ENCODE results near the gene TMEM240.
"Not testable (repeated sequence)": the region's sequence is repeated elsewhere in the genome, so short reads cannot be mapped to it uniquely, and the experiment has no call there.

TMEM240 gene

GRCh38 chr1:1540090-1540817 lies at the start of gene TMEM240:
Gene TMEM240, minus strand, starts transcription at chr1:1540624. Its CDS starts 278 bp downstream, at chr1:1540346.
- DNase-seq = no peak

- no peak for DNase-seq
Measured at GRCh38 chr1:1583347-1584010, 43.1 kb upstream of the TMEM240 start.

- DNase-seq = no peak
Measured at GRCh38 chr1:1582585-1583346, 42.3 kb upstream of the TMEM240 start.

DNA sequence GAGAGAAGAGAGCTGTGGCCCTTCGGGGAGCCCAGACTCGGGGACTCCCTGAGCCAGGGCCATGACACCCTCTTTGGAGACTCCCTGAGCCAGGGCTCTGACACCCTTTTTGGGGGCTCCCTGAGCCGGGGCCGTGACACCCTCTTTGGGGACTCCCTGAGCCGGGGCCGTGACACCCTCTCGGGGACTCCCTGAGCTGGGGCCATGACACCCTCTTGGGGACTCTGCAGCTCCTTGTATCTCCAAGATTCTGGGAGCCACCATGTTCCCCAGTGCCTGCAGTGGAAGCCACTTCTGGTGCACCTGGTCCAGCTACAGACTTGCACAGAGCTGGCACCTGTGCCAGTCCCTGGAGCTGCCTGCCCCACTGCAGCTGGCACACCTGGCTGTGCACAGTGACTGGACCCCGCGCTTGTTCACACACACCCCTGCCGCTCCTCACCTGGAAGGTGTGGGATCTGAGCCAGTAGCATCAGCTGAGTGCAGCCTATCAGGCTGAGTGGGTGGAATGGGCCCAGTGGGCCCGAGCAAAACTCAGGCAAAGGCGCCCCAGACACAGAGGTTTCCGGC lies 38.0 kb upstream of the TMEM240 start:
- DNase-seq = no peak

DNA sequence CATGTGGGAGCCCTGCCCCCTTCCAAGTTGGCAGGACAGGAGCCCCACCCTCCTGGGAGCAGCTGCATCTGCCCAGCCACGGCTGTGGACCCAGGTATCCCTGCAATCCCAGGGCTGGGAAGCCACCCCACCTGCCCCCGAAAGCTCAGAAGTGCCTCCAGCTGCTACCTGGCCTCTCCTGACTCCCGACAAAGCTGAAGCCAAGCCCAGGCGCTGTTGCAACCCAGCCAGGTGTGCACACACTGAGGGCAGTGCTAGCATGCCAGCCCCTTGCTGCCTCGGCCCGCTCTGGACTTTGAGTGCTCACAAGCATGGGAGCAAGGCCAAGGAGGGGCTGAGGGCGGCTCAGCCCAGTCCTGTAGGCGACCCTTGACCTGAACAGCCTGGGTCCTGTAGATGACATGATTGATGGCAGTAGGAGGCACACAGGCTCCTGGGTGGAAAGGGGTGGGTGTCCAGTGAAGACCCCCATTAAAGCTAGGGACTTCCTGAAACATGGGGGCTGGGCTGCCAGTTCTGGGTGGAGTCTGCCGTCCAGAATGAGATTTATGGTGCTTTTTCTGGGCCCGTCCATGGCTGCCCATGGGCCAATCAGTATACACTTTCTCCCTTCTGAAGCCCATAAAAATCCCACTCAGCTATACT lies 37.1 kb upstream of the TMEM240 start:
- DNase-seq = peak in 1 of 2 experiments; percentile 70

GRCh38 chr1:1574721-1575537 lies 34.5 kb upstream of the TMEM240 start, which contains the start of gene SSU72:
Gene SSU72, minus strand, starts transcription at chr1:1574863. Its CDS starts 306 bp downstream, at chr1:1574557.
- peak; percentile 82 to 83 for DNase-seq

DNA sequence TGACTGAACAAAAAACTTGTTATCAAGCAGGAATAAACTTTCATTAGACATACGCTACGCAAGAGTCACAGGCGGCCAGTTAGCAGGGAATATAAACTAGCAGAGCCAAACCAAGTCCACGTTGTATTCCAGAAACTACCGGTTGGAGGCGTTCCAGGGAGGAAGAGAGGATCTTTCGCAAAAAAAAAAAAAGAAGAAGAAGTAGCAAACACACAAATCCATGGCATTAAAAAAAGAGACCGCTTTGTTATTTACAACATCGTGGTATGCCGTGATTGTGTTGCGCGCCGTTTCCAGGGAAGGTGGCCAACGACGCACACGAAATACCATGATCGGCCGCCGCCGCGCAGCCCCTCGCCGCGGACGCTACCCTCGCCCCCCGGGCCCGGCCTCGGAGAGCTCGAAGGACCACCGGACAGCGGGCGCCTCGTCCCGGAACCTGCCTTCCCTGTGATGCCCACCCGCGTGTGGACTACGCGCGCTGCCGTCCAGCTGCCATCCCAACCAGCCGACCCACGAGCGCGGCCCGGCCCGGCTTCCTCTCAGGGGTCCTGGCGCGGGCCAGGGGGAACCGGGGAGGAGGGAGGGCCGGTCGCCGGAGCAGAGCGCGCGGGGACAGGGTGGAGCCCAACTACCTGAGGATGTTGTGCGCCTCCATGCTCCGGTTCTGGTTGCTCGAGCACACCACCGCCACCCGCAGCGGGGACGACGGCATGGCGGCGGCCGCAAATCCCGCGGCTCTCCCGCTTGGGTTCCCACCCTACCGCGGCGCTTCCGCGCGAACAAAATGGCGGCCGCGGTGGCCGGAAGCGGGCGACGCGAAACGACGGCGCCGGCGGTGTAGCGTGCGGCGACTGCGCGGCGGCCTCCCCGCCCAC lies 33.7 kb upstream of the TMEM240 start:
- peak; percentile 27 to 66 for DNase-seq

- DNase-seq = no peak
Measured at GRCh38 chr1:1569341-1569740, 28.9 kb upstream of the TMEM240 start.

DNA sequence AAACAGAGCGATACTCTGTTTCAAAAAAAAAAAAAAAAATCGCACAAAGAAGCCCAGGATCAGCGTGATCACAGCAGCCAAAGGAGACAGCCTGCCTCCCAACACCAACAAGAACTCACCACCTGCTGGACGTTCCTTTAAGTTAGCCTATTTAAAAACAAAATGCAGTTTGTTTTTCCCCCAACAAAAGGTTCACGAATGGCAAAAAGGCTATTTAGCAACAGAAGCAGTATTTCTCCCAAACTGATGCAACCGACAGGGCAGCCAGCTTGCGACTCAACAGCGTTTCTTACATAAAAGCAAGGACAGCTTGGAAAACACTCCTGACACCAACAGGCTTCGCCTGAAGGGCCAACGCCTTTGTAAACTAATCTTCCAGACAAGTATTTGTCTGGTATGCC lies 27.5 kb upstream of the TMEM240 start:
- DNase-seq = no peak

GRCh38 chr1:1567152-1567875 lies 26.9 kb upstream of the TMEM240 start:
- no peak for DNase-seq

- no peak for DNase-seq
Measured at GRCh38 chr1:1565340-1565739, 24.9 kb upstream of the TMEM240 start.

- no peak for DNase-seq
Measured at GRCh38 chr1:1564268-1564667, 23.8 kb upstream of the TMEM240 start.

- no peak for DNase-seq
Measured at GRCh38 chr1:1563688-1564087, 23.3 kb upstream of the TMEM240 start.

GRCh38 chr1:1562556-1563195 lies 22.3 kb upstream of the TMEM240 start:
- no peak for DNase-seq

DNA sequence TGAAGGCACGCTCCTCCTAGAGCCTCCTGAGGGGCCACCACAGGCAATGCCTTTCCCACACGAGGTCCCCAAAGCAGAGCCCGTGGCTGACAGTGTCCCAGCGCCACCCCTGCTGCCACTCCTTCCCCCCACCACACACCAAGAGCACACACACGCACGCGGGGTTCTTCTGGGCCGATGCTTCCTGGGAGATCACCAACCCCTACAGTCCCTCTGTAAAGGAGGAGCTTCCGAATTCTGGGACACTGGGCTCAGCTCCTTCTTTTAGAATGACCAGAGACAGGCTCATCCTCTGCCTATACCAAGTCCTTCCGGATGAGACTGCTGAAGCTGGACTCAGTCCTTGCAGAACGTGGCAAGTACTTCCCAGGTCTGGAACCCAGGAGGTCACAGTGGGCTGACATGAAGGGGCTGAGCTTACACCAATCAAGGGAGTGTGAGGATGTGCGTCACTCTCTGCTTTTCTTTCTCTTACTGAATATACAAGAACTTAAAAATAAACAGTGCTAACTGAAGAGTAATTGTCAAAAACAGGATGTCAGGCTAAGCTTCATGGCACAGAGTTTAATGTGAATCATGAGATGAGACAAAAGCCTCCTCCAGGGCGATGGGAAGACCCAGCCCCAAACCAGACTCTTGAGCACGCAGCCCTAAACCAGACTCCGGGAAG lies 21.5 kb upstream of the TMEM240 start:
- no peak for DNase-seq

DNA sequence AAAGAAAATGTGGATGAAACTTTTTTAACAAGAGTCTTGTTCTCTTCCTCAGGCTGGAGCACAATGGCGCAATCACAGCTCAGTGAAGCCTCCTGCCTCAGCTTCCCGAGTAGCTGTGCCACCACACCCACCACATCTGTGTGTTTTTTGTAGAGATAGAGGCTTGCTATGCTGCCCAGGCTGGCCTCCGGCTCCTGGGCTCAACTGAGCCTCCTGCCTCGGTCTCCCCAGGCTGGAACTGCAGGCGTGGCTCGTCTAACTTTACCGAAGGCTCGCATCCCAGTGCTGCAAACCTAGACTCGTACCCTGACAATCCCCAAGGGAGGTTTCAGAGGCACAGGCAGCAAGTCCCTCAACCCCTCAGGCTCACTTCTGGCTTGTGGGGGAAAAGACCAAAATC lies 19.8 kb upstream of the TMEM240 start:
- DNase-seq = no peak

- no peak for DNase-seq
Measured at GRCh38 chr1:1559066-1559465, 18.6 kb upstream of the TMEM240 start.

GRCh38 chr1:1558591-1558990 lies 18.2 kb upstream of the TMEM240 start:
- DNase-seq = no peak

DNA sequence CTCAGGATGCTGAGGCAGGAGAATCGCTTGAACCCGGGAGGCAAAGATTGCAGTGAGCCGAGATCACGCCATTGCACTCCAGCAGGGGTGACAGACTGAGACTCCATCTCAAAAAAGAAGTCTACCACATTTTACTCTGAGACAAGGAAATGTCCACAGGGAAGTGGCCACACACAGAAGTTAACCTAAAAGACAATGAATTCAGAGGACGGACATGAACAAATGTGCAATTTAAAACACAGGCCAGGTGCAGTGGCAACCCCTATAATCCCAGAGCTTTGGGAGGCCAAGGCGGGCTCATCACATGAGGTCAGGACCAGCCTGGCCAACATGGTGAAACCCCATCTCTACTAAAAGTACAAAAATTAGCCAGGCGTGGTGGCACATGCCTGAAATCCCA lies 17.3 kb upstream of the TMEM240 start:
- not testable (repeated sequence) for DNase-seq
